K562 (cell line): ENCODE measurements around the gene IL12RB1. TPM values are rescaled to one million over a fixed set of nuclear protein-coding genes. Genes with fewer than 3 reads are reported as not detected.

ENCODE experiments used
- HCFC1 ChIP-seq: IDR thresholded peaks from 2 replicates; pipeline ENCODE4 v1.6.1; 2012; ENCODE audit warnings: low read depth, low read length, improper control_type of control experiment
- KLF16 ChIP-seq: IDR thresholded peaks from 2 replicates; pipeline ENCODE4 v1.6.1; 2016; ENCODE audit warnings: antibody characterized with exemption
- MXI1 ChIP-seq: IDR thresholded peaks from 2 replicates; pipeline ENCODE4 v1.6.1; 2011; ENCODE audit warnings: low read depth, mild to moderate bottlenecking, improper control_type of control experiment, low read length
- NCOR1 ChIP-seq: fragments of 450-650 bp; IDR thresholded peaks from 2 replicates; pipeline ENCODE4 v1.6.1; 2016; ENCODE audit warnings: mild to moderate bottlenecking, moderate library complexity
- NFIC ChIP-seq: fragments of 450-650 bp; IDR thresholded peaks from 2 replicates; pipeline ENCODE4 v1.6.1; 2017; ENCODE audit warnings: mild to moderate bottlenecking, inconsistent platforms
- POLR2B ChIP-seq: fragments of 450-650 bp; IDR thresholded peaks from 2 replicates; pipeline ENCODE4 v1.6.1; 2018; ENCODE audit warnings: low read depth; ENCODE audit not compliant: partially characterized antibody
- PTTG1 ChIP-seq: fragments of 450-650 bp; IDR thresholded peaks from 2 replicates; pipeline ENCODE4 v1.6.1; 2016; ENCODE audit warnings: low read depth, mild to moderate bottlenecking, missing genetic modification characterization, missing compliant biosample characterization
- RBFOX2 ChIP-seq: fragments of 200-400 bp; formaldehyde crosslinking; IDR thresholded peaks from 2 replicates; pipeline ENCODE4 v1.6.1; 2017; ENCODE audit warnings: low read depth, mild to moderate bottlenecking, low read length, moderate library complexity
- RNF2 ChIP-seq: sonication (generic); IDR thresholded peaks from 2 replicates; pipeline ENCODE4 v1.6.1; 2016
- SIRT6 ChIP-seq: IDR thresholded peaks from one replicate; pipeline ENCODE4 v1.6.1; 2012; ENCODE audit warnings: low read depth, mild to moderate bottlenecking, control low read depth, inconsistent platforms, low read length, moderate library complexity
- SMARCA5 ChIP-seq: fragments of 450-650 bp; IDR thresholded peaks from 2 replicates; pipeline ENCODE4 v1.6.1; 2016
- ZNF347 ChIP-seq: fragments of 450-650 bp; formaldehyde crosslinking; IDR thresholded peaks from 2 replicates; pipeline ENCODE4 v1.4.0; 2020; ENCODE audit warnings: low read depth, mild to moderate bottlenecking, moderate library complexity
- ZNF668 ChIP-seq: fragments of 250-450 bp; sonication (Bioruptor Pico); IDR thresholded peaks from 2 replicates; pipeline ENCODE4 v1.8.0; 2022; ENCODE audit warnings: mild to moderate bottlenecking, inconsistent platforms
- polyA plus RNA-seq, 8 experiments: library from polyadenylated mRNA; depleted of rRNA in 4 of 8; stranded (reverse) in 5 of 8; unstranded in 3 of 8; fragments of >200 nt; fragmentation: Nextera tagmentation in 2 of 8; fragmentation: Illumina TruSeq in 1 of 8; extraction: Ambion mirVana in 2 of 8; extraction: Trizol in 1 of 8; gene quantifications; 2 replicates each; pipeline versions ENCODE4 v1.2.1 to v1.2.3, GENCODE V29; 2011 to 2014; ENCODE audit warnings: inconsistent platforms in 1 of 8, missing spikeins in 1 of 8
- total RNA-seq, 7 experiments: library from RNA; depleted of rRNA in 6 of 7; stranded (reverse); fragments of >200 nt in 6 of 7; fragmentation: Illumina TruSeq in 2 of 7; extraction: Trizol in 2 of 7; gene quantifications; 2 replicates each; pipeline versions ENCODE4 v1.2.1 to v1.2.3, GENCODE V29; 2011 to 2021; ENCODE audit warnings: low replicate concordance in 1 of 7
- TF ChIP-seq, protein P1 (sequence below): fragments of 450-650 bp; formaldehyde crosslinking; IDR thresholded peaks from 2 replicates; pipeline ENCODE4 v1.4.0; 2022; ENCODE audit warnings: mild to moderate bottlenecking, moderate library complexity
- TF ChIP-seq, protein P2 (sequence below): IDR thresholded peaks from 2 replicates; pipeline ENCODE4 v1.6.1; 2012; ENCODE audit warnings: low read depth, low read length, improper control_type of control experiment, borderline replicate concordance
- TF ChIP-seq, protein P3 (sequence below), 3 experiments: IDR thresholded peaks in 2 of 3; conservative IDR thresholded peaks in 1 of 3; 2 replicates each; pipeline ENCODE4 v1.5.1; 2011 to 2012; ENCODE audit warnings: low read length in 3 of 3, mild to moderate bottlenecking in 3 of 3, control low read depth in 2 of 3, improper control_type of control experiment in 1 of 3, inconsistent platforms in 1 of 3, low read depth in 1 of 3, mixed read lengths in 1 of 3, moderate library complexity in 1 of 3; ENCODE audit not compliant: insufficient read depth in 2 of 3
- TF ChIP-seq, protein P4 (sequence below): IDR thresholded peaks from 2 replicates; pipeline ENCODE4 v1.6.1; 2011; ENCODE audit warnings: borderline replicate concordance, low read depth, mild to moderate bottlenecking, moderate library complexity, low read length; ENCODE audit not compliant: insufficient read depth, poor library complexity, severe bottlenecking
- TF ChIP-seq, protein P5 (sequence below): fragments of 250-450 bp; sonication (Bioruptor Pico); IDR thresholded peaks from 2 replicates; pipeline ENCODE4 v1.8.0; 2021; ENCODE audit warnings: mild to moderate bottlenecking, moderate library complexity
- TF ChIP-seq, protein P6 (sequence below): fragments of 200-800 bp; sonication (Bioruptor generic); IDR thresholded peaks from 2 replicates; pipeline ENCODE4 v1.6.1; 2017; ENCODE audit warnings: missing genetic modification characterization, missing compliant biosample characterization

The IL12RB1 gene
- total and polyA plus RNA-seq, 9 of the 15 experiments (the other 6 are each of a cell fraction or from before 2014, with no cell fraction given) = 0.04 to 0.07 (median 0.06) TPM; not detected in 5

DNA sequence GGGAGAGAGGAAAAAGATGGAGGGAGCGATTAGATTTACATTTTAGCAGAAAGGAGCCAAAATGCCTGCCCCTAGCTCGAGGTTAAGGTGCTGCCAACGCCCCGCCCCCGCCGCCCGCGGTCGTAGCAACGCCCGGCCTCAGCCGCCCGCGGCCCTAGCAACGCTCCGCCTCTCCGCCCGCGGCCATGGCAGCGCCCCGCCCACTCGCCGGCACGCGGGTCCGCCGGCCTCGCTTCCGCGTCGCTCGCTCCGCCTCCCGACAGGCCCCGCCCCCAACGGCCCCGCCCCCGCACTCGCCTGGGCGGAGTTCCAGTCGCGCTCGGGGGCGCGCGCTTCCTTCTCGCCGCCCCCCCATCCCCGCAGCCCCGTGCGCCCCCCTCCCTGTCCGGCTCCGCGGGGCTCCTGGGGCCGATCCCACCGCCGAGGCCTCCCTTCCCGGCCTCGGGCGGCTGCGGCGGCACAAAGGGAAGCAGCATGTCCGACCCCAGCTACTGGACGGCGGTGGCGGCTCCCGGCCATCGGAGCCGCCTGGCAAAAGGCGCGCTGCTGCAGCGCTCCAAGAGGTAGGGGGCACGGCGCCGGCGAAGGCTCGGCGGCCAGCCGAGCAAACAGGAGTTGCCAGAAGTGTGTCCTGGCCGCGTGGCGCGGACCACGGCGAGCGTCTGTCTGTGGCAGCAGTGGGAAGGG lies 31.1 kb upstream of the IL12RB1 start (continued):
- TF ChIP-seq, protein P1, sequence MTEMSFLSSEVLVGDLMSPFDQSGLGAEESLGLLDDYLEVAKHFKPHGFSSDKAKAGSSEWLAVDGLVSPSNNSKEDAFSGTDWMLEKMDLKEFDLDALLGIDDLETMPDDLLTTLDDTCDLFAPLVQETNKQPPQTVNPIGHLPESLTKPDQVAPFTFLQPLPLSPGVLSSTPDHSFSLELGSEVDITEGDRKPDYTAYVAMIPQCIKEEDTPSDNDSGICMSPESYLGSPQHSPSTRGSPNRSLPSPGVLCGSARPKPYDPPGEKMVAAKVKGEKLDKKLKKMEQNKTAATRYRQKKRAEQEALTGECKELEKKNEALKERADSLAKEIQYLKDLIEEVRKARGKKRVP (CRISPR knock-in tag) = no peak
- TF ChIP-seq ZNF347 (CRISPR knock-in tag) (no peak), KLF16 (no peak), NCOR1 (no peak), ZNF668 (CRISPR knock-in tag) (no peak), PTTG1 (no peak), SIRT6 (no peak), SMARCA5 (no peak), HCFC1 (0 out of 2 replicates have a peak, but pooled peaks have one; percentile 26), NFIC (peak; percentile 16; the same call in 1 of the 2 replicates), POLR2B (no peak), MXI1 (peak; percentile 93), RNF2 (no peak), RBFOX2 (peak; percentile 66)
- TF ChIP-seq, protein P2, sequence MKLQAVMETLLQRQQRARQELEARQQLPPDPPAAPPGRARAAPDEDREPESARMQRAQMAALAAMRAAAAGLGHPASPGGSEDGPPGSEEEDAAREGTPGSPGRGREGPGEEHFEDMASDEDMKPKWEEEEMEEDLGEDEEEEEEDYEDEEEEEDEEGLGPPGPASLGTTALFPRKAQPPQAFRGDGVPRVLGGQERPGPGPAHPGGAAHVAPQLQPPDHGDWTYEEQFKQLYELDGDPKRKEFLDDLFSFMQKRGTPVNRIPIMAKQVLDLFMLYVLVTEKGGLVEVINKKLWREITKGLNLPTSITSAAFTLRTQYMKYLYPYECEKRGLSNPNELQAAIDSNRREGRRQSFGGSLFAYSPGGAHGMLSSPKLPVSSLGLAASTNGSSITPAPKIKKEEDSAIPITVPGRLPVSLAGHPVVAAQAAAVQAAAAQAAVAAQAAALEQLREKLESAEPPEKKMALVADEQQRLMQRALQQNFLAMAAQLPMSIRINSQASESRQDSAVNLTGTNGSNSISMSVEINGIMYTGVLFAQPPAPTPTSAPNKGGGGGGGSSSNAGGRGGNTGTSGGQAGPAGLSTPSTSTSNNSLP = no peak
- TF ChIP-seq, protein P3, sequence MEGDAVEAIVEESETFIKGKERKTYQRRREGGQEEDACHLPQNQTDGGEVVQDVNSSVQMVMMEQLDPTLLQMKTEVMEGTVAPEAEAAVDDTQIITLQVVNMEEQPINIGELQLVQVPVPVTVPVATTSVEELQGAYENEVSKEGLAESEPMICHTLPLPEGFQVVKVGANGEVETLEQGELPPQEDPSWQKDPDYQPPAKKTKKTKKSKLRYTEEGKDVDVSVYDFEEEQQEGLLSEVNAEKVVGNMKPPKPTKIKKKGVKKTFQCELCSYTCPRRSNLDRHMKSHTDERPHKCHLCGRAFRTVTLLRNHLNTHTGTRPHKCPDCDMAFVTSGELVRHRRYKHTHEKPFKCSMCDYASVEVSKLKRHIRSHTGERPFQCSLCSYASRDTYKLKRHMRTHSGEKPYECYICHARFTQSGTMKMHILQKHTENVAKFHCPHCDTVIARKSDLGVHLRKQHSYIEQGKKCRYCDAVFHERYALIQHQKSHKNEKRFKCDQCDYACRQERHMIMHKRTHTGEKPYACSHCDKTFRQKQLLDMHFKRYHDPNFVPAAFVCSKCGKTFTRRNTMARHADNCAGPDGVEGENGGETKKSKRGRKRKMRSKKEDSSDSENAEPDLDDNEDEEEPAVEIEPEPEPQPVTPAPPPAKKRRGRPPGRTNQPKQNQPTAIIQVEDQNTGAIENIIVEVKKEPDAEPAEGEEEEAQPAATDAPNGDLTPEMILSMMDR (IDR thresholded peaks at IDR 0.05 in 2 of 3, conservative IDR thresholded peaks at IDR 0.05 in 1 of 3; ENCODE audit: insufficient read depth in 2 of 3, low read depth in 1 of 3, low read length in 3 of 3) = 0 out of 6 replicates have a peak, but pooled peaks of 1 of the 3 experiments have one; percentile 1
- TF ChIP-seq, protein P4, sequence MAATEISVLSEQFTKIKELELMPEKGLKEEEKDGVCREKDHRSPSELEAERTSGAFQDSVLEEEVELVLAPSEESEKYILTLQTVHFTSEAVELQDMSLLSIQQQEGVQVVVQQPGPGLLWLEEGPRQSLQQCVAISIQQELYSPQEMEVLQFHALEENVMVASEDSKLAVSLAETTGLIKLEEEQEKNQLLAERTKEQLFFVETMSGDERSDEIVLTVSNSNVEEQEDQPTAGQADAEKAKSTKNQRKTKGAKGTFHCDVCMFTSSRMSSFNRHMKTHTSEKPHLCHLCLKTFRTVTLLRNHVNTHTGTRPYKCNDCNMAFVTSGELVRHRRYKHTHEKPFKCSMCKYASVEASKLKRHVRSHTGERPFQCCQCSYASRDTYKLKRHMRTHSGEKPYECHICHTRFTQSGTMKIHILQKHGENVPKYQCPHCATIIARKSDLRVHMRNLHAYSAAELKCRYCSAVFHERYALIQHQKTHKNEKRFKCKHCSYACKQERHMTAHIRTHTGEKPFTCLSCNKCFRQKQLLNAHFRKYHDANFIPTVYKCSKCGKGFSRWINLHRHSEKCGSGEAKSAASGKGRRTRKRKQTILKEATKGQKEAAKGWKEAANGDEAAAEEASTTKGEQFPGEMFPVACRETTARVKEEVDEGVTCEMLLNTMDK = no peak
- TF ChIP-seq, protein P5, sequence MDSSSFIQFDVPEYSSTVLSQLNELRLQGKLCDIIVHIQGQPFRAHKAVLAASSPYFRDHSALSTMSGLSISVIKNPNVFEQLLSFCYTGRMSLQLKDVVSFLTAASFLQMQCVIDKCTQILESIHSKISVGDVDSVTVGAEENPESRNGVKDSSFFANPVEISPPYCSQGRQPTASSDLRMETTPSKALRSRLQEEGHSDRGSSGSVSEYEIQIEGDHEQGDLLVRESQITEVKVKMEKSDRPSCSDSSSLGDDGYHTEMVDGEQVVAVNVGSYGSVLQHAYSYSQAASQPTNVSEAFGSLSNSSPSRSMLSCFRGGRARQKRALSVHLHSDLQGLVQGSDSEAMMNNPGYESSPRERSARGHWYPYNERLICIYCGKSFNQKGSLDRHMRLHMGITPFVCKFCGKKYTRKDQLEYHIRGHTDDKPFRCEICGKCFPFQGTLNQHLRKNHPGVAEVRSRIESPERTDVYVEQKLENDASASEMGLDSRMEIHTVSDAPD = no peak
- TF ChIP-seq, protein P6, sequence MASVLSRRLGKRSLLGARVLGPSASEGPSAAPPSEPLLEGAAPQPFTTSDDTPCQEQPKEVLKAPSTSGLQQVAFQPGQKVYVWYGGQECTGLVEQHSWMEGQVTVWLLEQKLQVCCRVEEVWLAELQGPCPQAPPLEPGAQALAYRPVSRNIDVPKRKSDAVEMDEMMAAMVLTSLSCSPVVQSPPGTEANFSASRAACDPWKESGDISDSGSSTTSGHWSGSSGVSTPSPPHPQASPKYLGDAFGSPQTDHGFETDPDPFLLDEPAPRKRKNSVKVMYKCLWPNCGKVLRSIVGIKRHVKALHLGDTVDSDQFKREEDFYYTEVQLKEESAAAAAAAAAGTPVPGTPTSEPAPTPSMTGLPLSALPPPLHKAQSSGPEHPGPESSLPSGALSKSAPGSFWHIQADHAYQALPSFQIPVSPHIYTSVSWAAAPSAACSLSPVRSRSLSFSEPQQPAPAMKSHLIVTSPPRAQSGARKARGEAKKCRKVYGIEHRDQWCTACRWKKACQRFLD (CRISPR knock-in tag) = no peak
